ENCODE results near the gene ERBIN.
"Not testable (repeated sequence)": the region's sequence is repeated elsewhere in the genome, so short reads cannot be mapped to it uniquely, and the experiment has no call there.

The ERBIN gene

GRCh38 chr5:65961633-65962032, 35.3 kb downstream of the ERBIN start:
- no peak for DNase-seq (ENCODE audit: low spot score)

- no peak for DNase-seq (ENCODE audit: low spot score)
Observed at GRCh38 chr5:65967288-65968066, 41.1 kb downstream of the ERBIN start.

GRCh38 chr5:65969539-65970393, 43.4 kb downstream of the ERBIN start:
- no peak for DNase-seq (ENCODE audit: low spot score)

- DNase-seq (ENCODE audit: low spot score): no peak
Observed at GRCh38 chr5:65970481-65971367, 44.3 kb downstream of the ERBIN start.

GRCh38 chr5:65971643-65972042, 45.3 kb downstream of the ERBIN start:
- no peak for DNase-seq (ENCODE audit: low spot score)

- not testable (repeated sequence) for DNase-seq (ENCODE audit: low spot score)
Observed at GRCh38 chr5:65972896-65973295, 46.5 kb downstream of the ERBIN start.

GRCh38 chr5:65978251-65978650, 51.9 kb downstream of the ERBIN start:
- no peak for DNase-seq (ENCODE audit: low spot score)

GRCh38 chr5:65981548-65981947, 55.2 kb downstream of the ERBIN start:
- DNase-seq (ENCODE audit: low spot score): no peak

GRCh38 chr5:65981969-65982619, 55.7 kb downstream of the ERBIN start:
- DNase-seq (ENCODE audit: low spot score): no peak

GRCh38 chr5:65982635-65983034, 56.3 kb downstream of the ERBIN start:
- no peak for DNase-seq (ENCODE audit: low spot score)

- DNase-seq (ENCODE audit: low spot score): no peak
Observed at GRCh38 chr5:65984098-65984885, 57.9 kb downstream of the ERBIN start.

GRCh38 chr5:65986050-65986451, 59.7 kb downstream of the ERBIN start:
- DNase-seq (ENCODE audit: low spot score): no peak

- DNase-seq (ENCODE audit: low spot score): no peak
Observed at GRCh38 chr5:65986796-65987195, 60.4 kb downstream of the ERBIN start.

GRCh38 chr5:65987982-65988381, 61.6 kb downstream of the ERBIN start:
- DNase-seq (ENCODE audit: low spot score): no peak

GRCh38 chr5:65989158-65989557, 62.8 kb downstream of the ERBIN start:
- DNase-seq (ENCODE audit: low spot score): no peak

- DNase-seq (ENCODE audit: low spot score): no peak
Observed at GRCh38 chr5:65992630-65993029, 66.3 kb downstream of the ERBIN start.

- DNase-seq (ENCODE audit: low spot score): no peak
Observed at GRCh38 chr5:65994117-65994786, 67.9 kb downstream of the ERBIN start.

GRCh38 chr5:65999061-65999723, 72.8 kb downstream of the ERBIN start:
- DNase-seq (ENCODE audit: low spot score): no peak

- DNase-seq (ENCODE audit: low spot score): no peak
Observed at GRCh38 chr5:66001952-66002351, 75.6 kb downstream of the ERBIN start.

GRCh38 chr5:66002415-66002814, 76.0 kb downstream of the ERBIN start:
- DNase-seq (ENCODE audit: low spot score): no peak
